ENCODE measurements around the gene ESCO1. TPM values are rescaled to one million over a fixed set of nuclear protein-coding genes. Genes with fewer than 3 reads are reported as not detected.

ESCO1 gene
- total and polyA plus RNA-seq, 2 of the 13 experiments (the other 11 are each of a cell fraction or from before 2014, with no cell fraction given), result 6.3 to 19.4 TPM

DNA sequence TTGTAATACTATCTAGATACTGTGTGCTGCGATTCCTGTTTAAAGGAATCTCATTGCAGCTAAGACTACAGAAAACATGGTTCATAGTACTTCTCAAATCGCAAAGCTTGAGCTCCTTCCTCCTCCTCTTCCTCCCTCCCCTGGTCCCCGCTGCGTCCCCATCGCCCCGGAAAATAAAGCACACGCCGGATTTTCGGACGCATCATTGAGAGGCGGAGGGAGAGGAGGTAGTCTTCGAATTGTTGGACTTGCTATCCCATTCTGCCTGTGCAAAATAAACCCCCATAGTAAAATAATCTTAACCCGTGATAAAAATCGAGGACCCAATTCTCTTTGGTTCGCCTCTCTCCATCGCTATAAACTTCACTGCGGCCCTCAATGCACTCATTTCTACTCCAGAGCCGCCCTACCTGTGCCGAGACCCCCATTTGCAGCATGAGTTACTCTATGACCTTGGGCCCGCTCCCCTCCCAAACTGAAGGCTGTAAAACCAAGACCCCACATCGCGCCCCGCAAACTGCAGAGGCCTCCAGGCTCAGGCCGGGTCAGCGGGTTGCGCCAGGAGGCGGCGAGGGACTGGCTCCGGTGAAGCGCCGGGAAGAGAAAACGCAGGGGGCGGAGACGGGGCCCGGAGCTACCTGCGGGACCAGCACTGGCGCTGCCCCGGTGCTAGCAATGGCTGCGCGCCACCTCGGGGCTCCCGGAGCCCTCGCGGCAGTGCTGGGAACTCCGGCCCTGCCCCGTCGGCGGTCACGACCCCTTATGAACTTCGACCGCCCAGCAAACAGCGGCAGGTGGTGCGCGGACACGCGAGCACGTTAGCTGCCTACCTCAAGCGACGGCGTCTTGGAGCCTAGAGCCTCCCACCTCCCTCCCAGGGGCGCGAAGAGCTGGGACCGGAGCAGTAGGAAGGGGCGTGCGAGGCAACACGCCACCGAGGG is 649 bp downstream of the ESCO1 start (continued):
- TF ChIP-seq, protein P1, sequence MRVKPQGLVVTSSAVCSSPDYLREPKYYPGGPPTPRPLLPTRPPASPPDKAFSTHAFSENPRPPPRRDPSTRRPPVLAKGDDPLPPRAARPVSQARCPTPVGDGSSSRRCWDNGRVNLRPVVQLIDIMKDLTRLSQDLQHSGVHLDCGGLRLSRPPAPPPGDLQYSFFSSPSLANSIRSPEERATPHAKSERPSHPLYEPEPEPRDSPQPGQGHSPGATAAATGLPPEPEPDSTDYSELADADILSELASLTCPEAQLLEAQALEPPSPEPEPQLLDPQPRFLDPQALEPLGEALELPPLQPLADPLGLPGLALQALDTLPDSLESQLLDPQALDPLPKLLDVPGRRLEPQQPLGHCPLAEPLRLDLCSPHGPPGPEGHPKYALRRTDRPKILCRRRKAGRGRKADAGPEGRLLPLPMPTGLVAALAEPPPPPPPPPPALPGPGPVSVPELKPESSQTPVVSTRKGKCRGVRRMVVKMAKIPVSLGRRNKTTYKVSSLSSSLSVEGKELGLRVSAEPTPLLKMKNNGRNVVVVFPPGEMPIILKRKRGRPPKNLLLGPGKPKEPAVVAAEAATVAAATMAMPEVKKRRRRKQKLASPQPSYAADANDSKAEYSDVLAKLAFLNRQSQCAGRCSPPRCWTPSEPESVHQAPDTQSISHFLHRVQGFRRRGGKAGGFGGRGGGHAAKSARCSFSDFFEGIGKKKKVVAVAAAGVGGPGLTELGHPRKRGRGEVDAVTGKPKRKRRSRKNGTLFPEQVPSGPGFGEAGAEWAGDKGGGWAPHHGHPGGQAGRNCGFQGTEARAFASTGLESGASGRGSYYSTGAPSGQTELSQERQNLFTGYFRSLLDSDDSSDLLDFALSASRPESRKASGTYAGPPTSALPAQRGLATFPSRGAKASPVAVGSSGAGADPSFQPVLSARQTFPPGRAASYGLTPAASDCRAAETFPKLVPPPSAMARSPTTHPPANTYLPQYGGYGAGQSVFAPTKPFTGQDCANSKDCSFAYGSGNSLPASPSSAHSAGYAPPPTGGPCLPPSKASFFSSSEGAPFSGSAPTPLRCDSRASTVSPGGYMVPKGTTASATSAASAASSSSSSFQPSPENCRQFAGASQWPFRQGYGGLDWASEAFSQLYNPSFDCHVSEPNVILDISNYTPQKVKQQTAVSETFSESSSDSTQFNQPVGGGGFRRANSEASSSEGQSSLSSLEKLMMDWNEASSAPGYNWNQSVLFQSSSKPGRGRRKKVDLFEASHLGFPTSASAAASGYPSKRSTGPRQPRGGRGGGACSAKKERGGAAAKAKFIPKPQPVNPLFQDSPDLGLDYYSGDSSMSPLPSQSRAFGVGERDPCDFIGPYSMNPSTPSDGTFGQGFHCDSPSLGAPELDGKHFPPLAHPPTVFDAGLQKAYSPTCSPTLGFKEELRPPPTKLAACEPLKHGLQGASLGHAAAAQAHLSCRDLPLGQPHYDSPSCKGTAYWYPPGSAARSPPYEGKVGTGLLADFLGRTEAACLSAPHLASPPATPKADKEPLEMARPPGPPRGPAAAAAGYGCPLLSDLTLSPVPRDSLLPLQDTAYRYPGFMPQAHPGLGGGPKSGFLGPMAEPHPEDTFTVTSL (CRISPR knock-in tag; IDR thresholded peaks at IDR 0.05; ENCODE audit: borderline replicate concordance), result peak; percentile 74
- TF ChIP-seq NCOA1 (CRISPR knock-in tag; IDR thresholded peaks at IDR 0.05), result no peak; the same call in 1 of the 2 replicates
- no peak; the same call in 1 of the 2 replicates for TF ChIP-seq TARDBP (CRISPR knock-in tag; IDR thresholded peaks at IDR 0.05)
- TF ChIP-seq DPF2 (CRISPR knock-in tag; IDR thresholded peaks at IDR 0.05; ENCODE audit: borderline replicate concordance, low read depth), result no peak
- TF ChIP-seq, protein P2, sequence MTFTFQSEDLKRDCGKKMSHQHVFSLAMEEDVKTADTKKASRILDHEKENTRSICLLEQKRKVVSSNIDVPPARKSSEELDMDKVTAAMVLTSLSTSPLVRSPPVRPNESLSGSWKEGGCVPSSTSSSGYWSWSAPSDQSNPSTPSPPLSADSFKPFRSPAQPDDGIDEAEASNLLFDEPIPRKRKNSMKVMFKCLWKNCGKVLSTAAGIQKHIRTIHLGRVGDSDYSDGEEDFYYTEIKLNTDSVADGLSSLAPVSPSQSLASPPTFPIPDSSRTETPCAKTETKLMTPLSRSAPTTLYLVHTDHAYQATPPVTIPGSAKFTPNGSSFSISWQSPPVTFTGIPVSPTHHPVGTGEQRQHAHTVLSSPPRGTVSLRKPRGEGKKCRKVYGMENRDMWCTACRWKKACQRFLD (CRISPR knock-in tag; IDR thresholded peaks at IDR 0.05; ENCODE audit: borderline replicate concordance), result no peak
- no peak for TF ChIP-seq MIER3 (CRISPR knock-in tag; IDR thresholded peaks at IDR 0.05; ENCODE audit: borderline replicate concordance)
- 0 out of 2 replicates have a peak, but pooled peaks have one; percentile 87 for TF ChIP-seq GLI4 (CRISPR knock-in tag; IDR thresholded peaks at IDR 0.05; ENCODE audit: borderline replicate concordance)
- TF ChIP-seq, protein P3, sequence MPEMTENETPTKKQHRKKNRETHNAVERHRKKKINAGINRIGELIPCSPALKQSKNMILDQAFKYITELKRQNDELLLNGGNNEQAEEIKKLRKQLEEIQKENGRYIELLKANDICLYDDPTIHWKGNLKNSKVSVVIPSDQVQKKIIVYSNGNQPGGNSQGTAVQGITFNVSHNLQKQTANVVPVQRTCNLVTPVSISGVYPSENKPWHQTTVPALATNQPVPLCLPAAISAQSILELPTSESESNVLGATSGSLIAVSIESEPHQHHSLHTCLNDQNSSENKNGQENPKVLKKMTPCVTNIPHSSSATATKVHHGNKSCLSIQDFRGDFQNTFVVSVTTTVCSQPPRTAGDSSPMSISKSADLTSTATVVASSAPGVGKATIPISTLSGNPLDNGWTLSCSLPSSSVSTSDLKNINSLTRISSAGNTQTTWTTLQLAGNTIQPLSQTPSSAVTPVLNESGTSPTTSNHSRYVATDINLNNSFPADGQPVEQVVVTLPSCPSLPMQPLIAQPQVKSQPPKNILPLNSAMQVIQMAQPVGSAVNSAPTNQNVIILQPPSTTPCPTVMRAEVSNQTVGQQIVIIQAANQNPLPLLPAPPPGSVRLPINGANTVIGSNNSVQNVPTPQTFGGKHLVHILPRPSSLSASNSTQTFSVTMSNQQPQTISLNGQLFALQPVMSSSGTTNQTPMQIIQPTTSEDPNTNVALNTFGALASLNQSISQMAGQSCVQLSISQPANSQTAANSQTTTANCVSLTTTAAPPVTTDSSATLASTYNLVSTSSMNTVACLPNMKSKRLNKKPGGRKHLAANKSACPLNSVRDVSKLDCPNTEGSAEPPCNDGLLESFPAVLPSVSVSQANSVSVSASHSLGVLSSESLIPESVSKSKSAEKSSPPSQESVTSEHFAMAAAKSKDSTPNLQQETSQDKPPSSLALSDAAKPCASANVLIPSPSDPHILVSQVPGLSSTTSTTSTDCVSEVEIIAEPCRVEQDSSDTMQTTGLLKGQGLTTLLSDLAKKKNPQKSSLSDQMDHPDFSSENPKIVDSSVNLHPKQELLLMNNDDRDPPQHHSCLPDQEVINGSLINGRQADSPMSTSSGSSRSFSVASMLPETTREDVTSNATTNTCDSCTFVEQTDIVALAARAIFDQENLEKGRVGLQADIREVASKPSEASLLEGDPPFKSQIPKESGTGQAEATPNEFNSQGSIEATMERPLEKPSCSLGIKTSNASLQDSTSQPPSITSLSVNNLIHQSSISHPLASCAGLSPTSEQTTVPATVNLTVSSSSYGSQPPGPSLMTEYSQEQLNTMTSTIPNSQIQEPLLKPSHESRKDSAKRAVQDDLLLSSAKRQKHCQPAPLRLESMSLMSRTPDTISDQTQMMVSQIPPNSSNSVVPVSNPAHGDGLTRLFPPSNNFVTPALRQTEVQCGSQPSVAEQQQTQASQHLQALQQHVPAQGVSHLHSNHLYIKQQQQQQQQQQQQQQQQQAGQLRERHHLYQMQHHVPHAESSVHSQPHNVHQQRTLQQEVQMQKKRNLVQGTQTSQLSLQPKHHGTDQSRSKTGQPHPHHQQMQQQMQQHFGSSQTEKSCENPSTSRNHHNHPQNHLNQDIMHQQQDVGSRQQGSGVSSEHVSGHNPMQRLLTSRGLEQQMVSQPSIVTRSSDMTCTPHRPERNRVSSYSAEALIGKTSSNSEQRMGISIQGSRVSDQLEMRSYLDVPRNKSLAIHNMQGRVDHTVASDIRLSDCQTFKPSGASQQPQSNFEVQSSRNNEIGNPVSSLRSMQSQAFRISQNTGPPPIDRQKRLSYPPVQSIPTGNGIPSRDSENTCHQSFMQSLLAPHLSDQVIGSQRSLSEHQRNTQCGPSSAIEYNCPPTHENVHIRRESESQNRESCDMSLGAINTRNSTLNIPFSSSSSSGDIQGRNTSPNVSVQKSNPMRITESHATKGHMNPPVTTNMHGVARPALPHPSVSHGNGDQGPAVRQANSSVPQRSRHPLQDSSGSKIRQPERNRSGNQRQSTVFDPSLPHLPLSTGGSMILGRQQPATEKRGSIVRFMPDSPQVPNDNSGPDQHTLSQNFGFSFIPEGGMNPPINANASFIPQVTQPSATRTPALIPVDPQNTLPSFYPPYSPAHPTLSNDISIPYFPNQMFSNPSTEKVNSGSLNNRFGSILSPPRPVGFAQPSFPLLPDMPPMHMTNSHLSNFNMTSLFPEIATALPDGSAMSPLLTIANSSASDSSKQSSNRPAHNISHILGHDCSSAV (CRISPR knock-in tag; IDR thresholded peaks at IDR 0.05; ENCODE audit: borderline replicate concordance), result no peak
- 0 out of 2 replicates have a peak, but pooled peaks have one; percentile 29 for TF ChIP-seq ZNF615 (CRISPR knock-in tag; IDR thresholded peaks at IDR 0.05; ENCODE audit: borderline replicate concordance)
- no peak for TF ChIP-seq ZNF124 (CRISPR knock-in tag; IDR thresholded peaks at IDR 0.05)
- TF ChIP-seq ZFP36L1 (CRISPR knock-in tag; IDR thresholded peaks at IDR 0.05), result no peak
- TF ChIP-seq ZSCAN30 (CRISPR knock-in tag; IDR thresholded peaks at IDR 0.05), result no peak
